K562 (cell line): Measurements from ENCODE around the gene ST7. TPM values are rescaled to one million over a fixed set of nuclear protein-coding genes. Genes with fewer than 3 reads are reported as not detected.
A peak's percentile ranks its signal among the peaks of the same experiment; 100 is the strongest.

ENCODE experiments used
- ATAC-seq: fragments of 200-7000 bp; cut with Tn5 transposase; 3 replicates; pipeline ENCODE4 v1.9.1; 2020; ENCODE audit warnings: moderate library complexity
- BruUV-seq: library from RNA; stranded (reverse); fragments of 400-500 nt; replicated peaks from 2 replicates; lab custom pipeline; 2021; lab: Mats Ljungman, UMichigan
- CTCF ChIA-PET: fragments of 300-600 bp; formaldehyde crosslinking; extraction: SDS; loops from one replicate; lab custom pipeline; 2021; ENCODE audit warnings: low intra/inter-chr PET ratio; lab: Yijun Ruan, JAX
- POLR2A ChIA-PET: fragments of 300-600, 350-650 bp; sonication (Branson Sonifier 250); formaldehyde crosslinking; extraction: SDS; loops from one replicate; lab custom pipeline; 2021; ENCODE audit warnings: antibody characterized with exemption, inconsistent platforms; lab: Yijun Ruan, JAX
- DNase-seq, 4 experiments: peaks; one replicate each; pipeline versions ENCODE4 v3.0.0 to v3.0.0-alpha.2; 2011 to 2018; ENCODE audit warnings: low spot score in 3 of 4, mixed read lengths in 3 of 4; ENCODE audit errors: extremely low read depth in 1 of 4
- FAIRE-seq: peaks from 2 replicates; lab custom pipeline; 2011; peaks lifted over from hg19 to GRCh38; lab: Jason Lieb, UNC
- H2AFZ ChIP-seq: 2 replicates; pipeline ENCODE4 v1.6.0; 2011; ENCODE audit warnings: low read depth, low read length, control low read depth, inconsistent platforms
- H3K27ac ChIP-seq: fragments of 200-600 bp; 3 replicates; pipeline ENCODE4 v1.8.0; 2011; ENCODE audit warnings: low read depth, mild to moderate bottlenecking, control low read depth, inconsistent platforms, low read length, moderate library complexity, mixed read lengths; ENCODE audit errors: extremely low read depth
- H3K27me3 ChIP-seq, 2 experiments: fragments of 300-600 bp in 1 of 2; 2 replicates in 1 of 2; 3 replicates in 1 of 2; pipeline versions ENCODE4 v1.6.0 to v1.8.0; 2011; ENCODE audit warnings: inconsistent platforms in 2 of 2, low read length in 2 of 2, mild to moderate bottlenecking in 1 of 2, mixed read lengths in 1 of 2, moderate library complexity in 1 of 2; ENCODE audit not compliant: control insufficient read depth in 2 of 2, insufficient read depth in 2 of 2
- H3K36me3 ChIP-seq: fragments of 300-600 bp; 3 replicates; pipeline ENCODE4 v1.8.0; 2011; ENCODE audit warnings: mild to moderate bottlenecking, low read length, inconsistent platforms; ENCODE audit not compliant: control insufficient read depth, insufficient read depth
- H3K4me1 ChIP-seq, 2 experiments: fragments of 200-600 bp in 1 of 2; replicated peaks in 1 of 2; 2 replicates in 1 of 2; 3 replicates in 1 of 2; pipeline versions ENCODE4 v1.5.1 to v1.8.0; 2011; ENCODE audit warnings: inconsistent platforms in 2 of 2, low read length in 2 of 2, mild to moderate bottlenecking in 1 of 2, mixed read lengths in 1 of 2, moderate library complexity in 1 of 2; ENCODE audit not compliant: control insufficient read depth in 2 of 2, insufficient read depth in 2 of 2
- H3K4me2 ChIP-seq: 2 replicates; pipeline ENCODE4 v1.6.1; 2011; ENCODE audit warnings: low read length, control low read depth, inconsistent platforms, mixed read lengths; ENCODE audit not compliant: insufficient read depth
- H3K4me3 ChIP-seq: fragments of 200-600 bp; sonication (generic), shearing (Covaris generic); 2 replicates; pipeline ENCODE4 v1.5.1; 2016; ENCODE audit warnings: control low read depth, inconsistent platforms
- H3K79me2 ChIP-seq: fragments of 200-600 bp; 3 replicates; pipeline ENCODE4 v1.8.0; 2011; ENCODE audit warnings: low read length, inconsistent platforms; ENCODE audit not compliant: control insufficient read depth, insufficient read depth
- H3K9ac ChIP-seq, 2 experiments: 2 replicates each; pipeline versions ENCODE4 v1.6.0 to v1.6.1; 2011; ENCODE audit warnings: low read depth in 2 of 2, low read length in 2 of 2, control low read depth in 1 of 2, inconsistent platforms in 1 of 2, mild to moderate bottlenecking in 1 of 2, mixed read lengths in 1 of 2; ENCODE audit not compliant: insufficient read depth in 1 of 2
- H3K9me1 ChIP-seq: one replicate; pipeline ENCODE4 v1.6.0; 2011; ENCODE audit warnings: inconsistent platforms, mild to moderate bottlenecking, low read length, moderate library complexity; ENCODE audit not compliant: control insufficient read depth, insufficient read depth
- H3K9me3 ChIP-seq: replicated peaks from 2 replicates; pipeline ENCODE4 v1.5.1; 2011; ENCODE audit warnings: low read depth, low read length, inconsistent platforms; ENCODE audit not compliant: control insufficient read depth, insufficient read depth
- H4K20me1 ChIP-seq: replicated peaks from 2 replicates; pipeline ENCODE4 v1.6.1; 2011; ENCODE audit warnings: low read length, inconsistent platforms, mixed read lengths; ENCODE audit not compliant: control insufficient read depth, insufficient read depth
- FOXP1 ChIP-seq: sonication (generic); formaldehyde crosslinking; IDR thresholded peaks from 2 replicates; pipeline ENCODE4 v1.8.0; 2022; ENCODE audit warnings: mild to moderate bottlenecking, missing genetic modification reagents
- PCBP2 ChIP-seq: fragments of 200-400 bp; formaldehyde crosslinking; IDR thresholded peaks from 2 replicates; pipeline ENCODE4 v1.6.1; 2018; ENCODE audit warnings: low read length, low read depth, mild to moderate bottlenecking, moderate library complexity; ENCODE audit not compliant: poor library complexity, severe bottlenecking
- SIX5 ChIP-seq, 2 experiments: IDR thresholded peaks; 2 replicates each; pipeline ENCODE4 v1.6.1; 2011; ENCODE audit warnings: low read length in 2 of 2, borderline replicate concordance in 1 of 2, low read depth in 1 of 2, mild to moderate bottlenecking in 1 of 2, moderate library complexity in 1 of 2; ENCODE audit not compliant: insufficient read depth in 1 of 2
- ZNF740 ChIP-seq, 3 experiments: fragments of 200-800 bp in 1 of 3; sonication (Bioruptor generic) in 1 of 3; sonication (generic) in 1 of 3; formaldehyde crosslinking in 1 of 3; IDR thresholded peaks; 2 replicates each; pipeline versions ENCODE4 v1.6.1 to v1.8.0; 2016 to 2022; ENCODE audit warnings: mild to moderate bottlenecking in 2 of 3, missing compliant biosample characterization in 2 of 3, missing genetic modification characterization in 2 of 3, missing genetic modification reagents in 1 of 3
- WGBS: fragments of 100-300 bp; shearing (Covaris generic); methylation state at CpG from one replicate; pipeline ENCODE4 v1.1.6; 2016; ENCODE audit warnings: low coverage, mixed read lengths; ENCODE audit not compliant: insufficient coverage; ENCODE audit errors: missing lambda C conversion rate; 5-methylcytosine and 5-hydroxymethylcytosine counted together
- in situ Hi-C: fragments of 300-500 bp; cut with MboI; formaldehyde crosslinking; loops from 4 replicates; pipeline ENCODE4 v1.15.0; 2018; ENCODE audit warnings: inconsistent platforms, mixed read lengths
- intact Hi-C: fragments of 100-400 bp; cut with micrococcal nuclease; formaldehyde crosslinking; loops from 2 replicates; pipeline ENCODE4 v1.14.2; 2022
- polyA plus RNA-seq, 8 experiments: library from polyadenylated mRNA; depleted of rRNA in 4 of 8; stranded (reverse) in 5 of 8; unstranded in 3 of 8; fragments of >200 nt; fragmentation: Nextera tagmentation in 2 of 8; fragmentation: Illumina TruSeq in 1 of 8; extraction: Ambion mirVana in 2 of 8; extraction: Trizol in 1 of 8; gene quantifications; 2 replicates each; pipeline versions ENCODE4 v1.2.1 to v1.2.3, GENCODE V29; 2011 to 2014; ENCODE audit warnings: inconsistent platforms in 1 of 8, missing spikeins in 1 of 8
- total RNA-seq, 7 experiments: library from RNA; depleted of rRNA in 6 of 7; stranded (reverse); fragments of >200 nt in 6 of 7; fragmentation: Illumina TruSeq in 2 of 7; extraction: Trizol in 2 of 7; gene quantifications; 2 replicates each; pipeline versions ENCODE4 v1.2.1 to v1.2.3, GENCODE V29; 2011 to 2021; ENCODE audit warnings: low replicate concordance in 1 of 7

The ST7 gene
- total and polyA plus RNA-seq, 9 of the 15 experiments (the other 6 are each of a cell fraction or from before 2014, with no cell fraction given), result 23.9 to 56.3 (median 36.9) TPM

DNA sequence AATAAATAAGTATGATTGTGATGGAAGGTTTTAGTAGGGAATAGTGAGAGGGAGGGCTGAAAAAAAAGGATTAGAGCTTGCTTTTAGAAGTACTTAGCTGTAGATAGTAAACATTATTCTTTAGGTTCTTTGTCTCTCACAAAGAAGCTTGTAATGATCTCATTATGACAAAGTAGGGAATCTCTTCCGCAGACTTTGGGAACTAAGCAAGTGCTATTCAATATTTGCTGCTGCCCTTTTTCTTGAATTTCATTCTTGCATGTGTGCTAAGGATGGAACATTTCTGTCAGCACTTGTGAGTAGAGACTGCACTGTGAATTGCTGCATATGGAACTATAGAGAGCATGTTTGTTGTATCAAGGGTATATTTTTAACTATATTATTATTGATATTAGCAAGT lies 173.4 kb downstream of the ST7 start:
- in situ Hi-C loops, result loop anchor here (5.0 kb wide), 1 partner anchor 139 kb away; no protein-coding TSS in a partner anchor
- POLR2A ChIA-PET, result interaction anchor here (0.9 to 2.2 kb wide), 5 partner anchors 19 to 196 kb away, joined by 3 to 5 read pairs (median 3); no protein-coding TSS in a partner anchor

More for the DNA sequence above, 173.4 kb downstream of the ST7 start:
- Histone ChIP-seq H3K36me3 (peaks cover 17% of the 10 kb centered on the region; the same call in 2 of the 3 replicates), H3K79me2 (no peaks in the 10 kb centered on the region), H4K20me1 (no peaks in the 10 kb centered on the region), H3K9me1 (no peaks in the 10 kb centered on the region), H3K4me2 (no peak overlapping the region), H3K4me3 (no peak overlapping the region), H3K9me3 (no peaks in the 10 kb centered on the region), H2AFZ (no peak overlapping the region), H3K27me3 (no peaks in the 10 kb centered on the region), H3K27ac (no peak overlapping the region), H3K4me1 (peaks cover 0 to 15% of the 10 kb centered on the region in 2 experiments; a peak in 3 of 5 replicates), H3K9ac (no peak overlapping the region)
- no TSS peak for BruUV-seq
- FAIRE-seq (no peak), ATAC-seq (no peak), DNase-seq (no peak)
- intact Hi-C loops, result loop anchor here (1.0 to 10.0 kb wide), 6 partner anchors 138 to 952 kb away; no protein-coding TSS in a partner anchor
- CTCF ChIA-PET, result interaction anchor here (1.1 to 5.2 kb wide), 4 partner anchors 138 to 317 kb away, joined by 3 to 54 read pairs (median 26); no protein-coding TSS in a partner anchor
- 91% methylated on average over 1 of the region's 1 CpG for WGBS
- TF ChIP-seq PCBP2 (peak; percentile 6), SIX5 (IDR thresholded peaks at IDR 0.05; ENCODE audit: borderline replicate concordance in 1 of 2, insufficient read depth in 1 of 2, low read depth in 1 of 2, low read length in 2 of 2) (no peak), FOXP1 (CRISPR knock-in tag) (no peak), ZNF740 (CRISPR knock-in tag; IDR thresholded peaks at IDR 0.05) (no peak), ZNF740 (tag; IDR thresholded peaks at IDR 0.05) (peak in 1 of 2 experiments; percentile 17; a peak in 1 of 4 replicates)
